Activated CD8-positive, alpha-beta T cell treated with anti-CD3 and anti-CD28 coated beads, Interleukin-2, amount 10 ng/mL, durations not matched to agents 7 days and 5 days (primary cell): ENCODE measurements around the gene LRRC7. TPM values are rescaled to one million over a fixed set of nuclear protein-coding genes. Genes with fewer than 3 reads are reported as not detected.

Experiments used
- ATAC-seq: fragments of 150-1000 bp; cut with Tn5 transposase; one replicate; pipeline ENCODE4 v1.10.0; 2021; ENCODE audit warnings: moderate library complexity
- CTCF ChIA-PET: fragments of 350-600 bp; sonication (Branson Sonifier 250); formaldehyde crosslinking; loops from one replicate; lab custom pipeline; 2021; ENCODE audit warnings: antibody characterized with exemption; lab: Charles Lee
- POLR2A ChIA-PET: fragments of 350-600 bp; sonication (Branson Sonifier 250); formaldehyde crosslinking; loops from one replicate; lab custom pipeline; 2021; ENCODE audit warnings: antibody characterized with exemption; lab: Charles Lee
- DNase-seq: peaks from one replicate; pipeline ENCODE4 v3.0.0-alpha.2; 2020
- H3K27ac Mint-ChIP-seq: one replicate; pipeline ENCODE4 v1.8.0; 2021; ENCODE audit warnings: mild to moderate bottlenecking, mixed read lengths
- H3K27me3 Mint-ChIP-seq: one replicate; pipeline ENCODE4 v1.8.0; 2021; ENCODE audit warnings: low read depth, mixed read lengths
- H3K36me3 Mint-ChIP-seq: one replicate; pipeline ENCODE4 v1.8.0; 2021; ENCODE audit warnings: low read depth, mixed read lengths
- H3K4me1 Mint-ChIP-seq: one replicate; pipeline ENCODE4 v1.8.0; 2021; ENCODE audit warnings: low read depth, mixed read lengths
- H3K4me3 Mint-ChIP-seq: one replicate; pipeline ENCODE4 v1.8.0; 2021; ENCODE audit warnings: mild to moderate bottlenecking, mixed read lengths
- H3K9me3 Mint-ChIP-seq: one replicate; pipeline ENCODE4 v1.8.0; 2022; ENCODE audit warnings: mixed read lengths; ENCODE audit not compliant: insufficient read depth
- total RNA-seq, 2 experiments: library from RNA; stranded (reverse); gene quantifications; one replicate each; pipeline ENCODE4 v1.2.3, GENCODE V29; 2021

LRRC7 gene
- total RNA-seq, 2 experiments from 2014 or later: 0.08 to 0.16 TPM

DNA sequence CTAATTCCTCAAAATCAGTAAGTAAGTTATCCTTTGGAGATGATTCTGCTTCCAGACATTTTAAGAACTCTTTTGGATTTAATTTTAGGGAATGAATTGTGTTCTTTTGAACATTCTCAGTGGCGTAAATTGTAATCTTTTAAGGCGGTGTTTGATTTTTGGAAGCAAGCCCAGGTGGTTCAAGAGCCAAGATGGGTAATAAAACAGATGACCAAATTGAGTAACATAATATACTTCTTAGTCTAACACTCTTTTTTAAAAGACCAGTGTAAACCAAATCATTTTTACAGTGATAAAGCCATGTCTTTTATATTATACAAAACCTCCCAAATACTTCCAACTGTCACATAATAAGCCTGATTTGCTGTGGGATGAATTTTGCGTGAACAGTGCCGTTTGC is 503.9 kb downstream of the LRRC7 start:
- Mint-ChIP-seq H3K27ac (no peak overlapping the region), H3K27me3 (no peaks in the 10 kb centered on the region), H3K36me3 (no peaks in the 10 kb centered on the region), H3K4me3 (no peak overlapping the region), H3K4me1 (no peaks in the 10 kb centered on the region), H3K9me3 (no peaks in the 10 kb centered on the region)
- CTCF ChIA-PET: no interaction called here
- ATAC-seq (no peak), DNase-seq (no peak)
- POLR2A ChIA-PET: no interaction called here

DNA sequence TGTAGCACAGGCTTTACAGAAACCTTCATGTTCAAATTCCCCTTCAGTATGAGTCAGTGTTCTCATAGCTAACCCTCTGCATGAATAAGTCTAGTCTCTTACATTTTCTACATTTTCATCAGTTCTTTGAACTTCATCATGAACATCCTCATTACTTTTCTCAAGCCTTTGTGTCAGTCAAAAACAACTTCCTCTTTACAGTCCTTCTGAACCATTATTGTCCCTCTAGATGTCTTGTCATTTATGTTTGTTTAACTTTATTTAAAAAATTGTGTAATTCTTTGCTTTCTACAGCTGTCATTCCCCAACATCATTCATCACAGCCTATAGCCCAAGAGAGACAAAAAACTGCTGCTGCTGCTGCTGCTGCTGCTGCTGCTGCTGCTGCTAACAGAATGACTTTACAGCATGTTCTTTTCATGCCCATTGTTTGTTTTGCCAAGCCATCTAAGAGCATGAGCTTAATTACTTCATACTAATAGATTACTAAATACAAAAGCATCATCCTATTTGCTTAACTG is 504.6 kb downstream of the LRRC7 start:
- H3K27me3 Mint-ChIP-seq: no peaks in the 10 kb centered on the region
- POLR2A ChIA-PET: no interaction called here
- H3K9me3 Mint-ChIP-seq: no peaks in the 10 kb centered on the region
- H3K27ac Mint-ChIP-seq: no peak overlapping the region
- H3K4me1 Mint-ChIP-seq: no peaks in the 10 kb centered on the region
- ATAC-seq (no peak), DNase-seq (no peak)
- H3K4me3 Mint-ChIP-seq: no peak overlapping the region
- CTCF ChIA-PET: no interaction called here
- H3K36me3 Mint-ChIP-seq: no peaks in the 10 kb centered on the region

DNA sequence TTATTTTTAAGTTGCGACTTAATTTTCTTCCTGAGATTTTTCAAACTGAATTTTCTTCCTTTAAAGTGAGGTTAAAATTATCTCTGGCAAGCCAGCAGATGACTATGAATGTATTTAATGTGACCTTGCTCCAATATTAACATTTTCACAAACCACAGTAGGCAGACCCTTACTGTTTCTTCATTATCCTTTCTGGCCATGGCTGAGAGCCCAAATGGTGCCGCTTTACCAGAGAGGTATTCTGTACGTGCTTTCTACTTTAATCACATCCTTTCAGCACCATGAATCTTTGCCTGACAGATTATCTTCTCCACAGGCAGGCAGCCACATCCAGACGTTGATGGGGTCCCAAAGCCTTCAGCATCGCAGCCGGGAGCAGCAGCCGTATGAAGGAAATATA is 508.0 kb downstream of the LRRC7 start:
- no peak for ATAC-seq

DNA sequence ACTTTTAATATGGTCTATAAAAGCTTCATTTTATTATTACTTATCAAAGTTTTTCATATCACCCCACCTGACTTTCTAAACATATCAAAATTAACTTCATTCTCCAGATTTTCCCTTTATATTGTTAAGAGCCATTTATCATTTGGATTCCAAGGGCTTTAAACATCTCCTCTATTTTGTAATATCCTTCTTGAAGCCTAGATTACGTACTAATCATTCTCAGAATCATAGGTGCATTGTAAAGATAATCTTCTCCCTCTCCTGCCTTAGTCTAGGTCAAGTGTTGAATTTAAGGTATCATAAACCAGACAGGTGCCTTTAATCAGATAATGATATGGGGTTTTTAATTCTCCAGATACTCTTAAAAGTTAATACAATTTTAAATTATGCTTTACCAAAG is 509.3 kb downstream of the LRRC7 start:
- H3K4me3 Mint-ChIP-seq: no peak overlapping the region
- ChIA-PET POLR2A (no interaction called here), CTCF (no interaction called here)
- H3K9me3 Mint-ChIP-seq: no peaks in the 10 kb centered on the region
- H3K27me3 Mint-ChIP-seq: peaks cover 2% of the 10 kb centered on the region
- ATAC-seq (no peak), DNase-seq (no peak)
- H3K4me1 Mint-ChIP-seq: no peaks in the 10 kb centered on the region
- no peak overlapping the region for H3K27ac Mint-ChIP-seq
- no peaks in the 10 kb centered on the region for H3K36me3 Mint-ChIP-seq

More for the DNA sequence above, 508.0 kb downstream of the LRRC7 start:
- H3K9me3 Mint-ChIP-seq: no peaks in the 10 kb centered on the region
- POLR2A ChIA-PET: no interaction called here
- no peak for DNase-seq
- H3K4me1 Mint-ChIP-seq: no peaks in the 10 kb centered on the region
- CTCF ChIA-PET: no interaction called here
- H3K27me3 Mint-ChIP-seq: peaks cover 2% of the 10 kb centered on the region
- no peak overlapping the region for H3K27ac Mint-ChIP-seq
- no peaks in the 10 kb centered on the region for H3K36me3 Mint-ChIP-seq
- H3K4me3 Mint-ChIP-seq: no peak overlapping the region

DNA sequence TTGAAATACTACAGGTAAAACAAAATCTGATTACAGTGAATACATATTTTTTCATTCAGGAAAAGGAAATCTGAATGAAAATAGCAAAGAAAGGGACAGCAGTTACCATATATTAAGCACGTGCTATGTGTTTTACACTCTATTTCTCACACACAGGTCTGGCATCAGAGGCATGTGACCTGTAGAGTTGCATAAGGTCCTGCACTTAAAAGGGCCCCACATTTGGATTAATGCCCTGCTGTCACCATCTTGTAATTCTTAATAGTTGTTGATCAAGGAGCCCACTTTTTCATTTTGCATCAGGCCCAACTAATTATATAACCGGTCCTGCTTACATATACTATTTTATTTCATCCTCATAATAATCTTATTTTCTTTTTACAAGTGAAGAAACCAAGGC is 511.8 kb downstream of the LRRC7 start:
- Mint-ChIP-seq H3K4me1 (peaks cover 5% of the 10 kb centered on the region), H3K4me3 (no peak overlapping the region), H3K9me3 (no peaks in the 10 kb centered on the region), H3K27me3 (peaks cover 2% of the 10 kb centered on the region), H3K27ac (no peak overlapping the region), H3K36me3 (no peaks in the 10 kb centered on the region)
- ChIA-PET CTCF (no interaction called here), POLR2A (no interaction called here)
- ATAC-seq (no peak), DNase-seq (no peak)

DNA sequence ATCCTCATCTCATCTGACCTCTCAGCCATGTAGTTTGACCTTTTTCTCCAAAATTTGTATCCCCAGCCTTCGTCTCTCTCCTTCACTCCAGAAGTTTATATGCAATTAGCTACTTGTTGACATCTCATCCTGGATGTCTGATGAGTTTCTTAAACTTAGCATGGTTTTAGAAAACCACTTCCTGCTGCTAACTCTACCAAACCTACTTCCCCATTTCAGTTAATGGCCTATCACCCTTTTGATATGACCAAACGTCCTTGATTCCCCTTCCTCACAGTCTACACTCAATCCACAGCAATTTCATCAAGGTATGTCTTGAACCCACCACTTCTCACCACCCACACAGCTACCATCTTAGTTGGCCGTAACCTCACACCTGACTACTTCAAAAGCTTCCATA is 515.8 kb downstream of the LRRC7 start:
- no peak for ATAC-seq
- no peak overlapping the region for H3K4me3 Mint-ChIP-seq
- CTCF ChIA-PET: no interaction called here
- POLR2A ChIA-PET: no interaction called here
- no peaks in the 10 kb centered on the region for H3K9me3 Mint-ChIP-seq
- peak overlapping the region; percentile 13 for H3K27ac Mint-ChIP-seq
- H3K4me1 Mint-ChIP-seq: peaks cover 5% of the 10 kb centered on the region
- H3K27me3 Mint-ChIP-seq: no peaks in the 10 kb centered on the region
- H3K36me3 Mint-ChIP-seq: no peaks in the 10 kb centered on the region
- DNase-seq: no peak

DNA sequence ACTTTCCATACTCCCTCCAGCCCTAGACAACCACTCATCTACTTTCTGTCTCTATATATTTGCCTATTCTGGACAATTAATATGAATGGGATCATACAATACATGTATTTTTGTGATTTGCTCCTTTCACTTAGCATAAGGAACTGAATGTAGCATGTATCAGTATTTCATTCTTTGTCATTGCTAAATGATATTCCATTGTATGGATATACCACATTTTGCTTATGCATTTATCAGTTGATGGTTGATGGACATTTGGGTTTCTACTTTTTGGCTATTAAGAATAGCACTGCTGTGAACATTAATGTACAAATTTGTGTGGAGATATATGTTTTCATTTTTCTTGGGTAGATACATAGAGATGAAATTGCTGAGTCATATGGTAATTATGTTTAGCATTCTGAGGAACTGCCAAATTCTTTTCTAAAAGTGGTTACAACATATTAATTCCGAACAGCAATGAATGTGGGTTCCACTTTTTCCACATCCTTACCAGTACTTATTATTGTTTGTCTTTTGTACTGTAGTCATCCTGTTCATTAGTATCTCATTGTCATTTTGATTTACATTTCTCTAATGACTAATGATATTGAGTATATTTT is 516.7 kb downstream of the LRRC7 start:
- H3K27ac Mint-ChIP-seq: no peak overlapping the region
- ChIA-PET POLR2A (no interaction called here), CTCF (no interaction called here)
- H3K9me3 Mint-ChIP-seq: no peaks in the 10 kb centered on the region
- peaks cover 5% of the 10 kb centered on the region for H3K4me1 Mint-ChIP-seq
- DNase-seq (no peak), ATAC-seq (no peak)
- H3K27me3 Mint-ChIP-seq: peaks cover 3% of the 10 kb centered on the region
- H3K4me3 Mint-ChIP-seq: no peak overlapping the region
- H3K36me3 Mint-ChIP-seq: no peaks in the 10 kb centered on the region

DNA sequence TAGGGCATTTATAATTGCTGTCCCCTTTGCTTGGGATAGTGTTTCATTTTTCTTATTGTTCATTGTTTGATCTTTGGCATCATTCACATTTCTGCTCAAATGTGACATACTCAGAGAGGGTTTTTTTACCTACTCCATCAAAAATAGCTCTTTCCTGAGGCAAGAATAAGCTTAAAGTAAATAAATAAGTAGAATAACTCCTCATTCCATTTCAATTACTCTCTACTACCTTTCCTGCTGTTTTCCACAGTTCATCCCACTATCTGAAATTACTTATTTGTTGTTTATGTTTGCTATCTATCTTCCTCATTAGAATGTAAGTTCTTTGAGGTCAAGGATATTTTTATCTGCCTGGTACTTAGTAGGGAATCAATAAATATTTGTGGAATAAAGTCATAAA is 517.8 kb downstream of the LRRC7 start:
- no peak overlapping the region for H3K4me3 Mint-ChIP-seq
- ChIA-PET CTCF (no interaction called here), POLR2A (no interaction called here)
- no peaks in the 10 kb centered on the region for H3K9me3 Mint-ChIP-seq
- H3K36me3 Mint-ChIP-seq: no peaks in the 10 kb centered on the region
- ATAC-seq (no peak), DNase-seq (no peak)
- H3K27me3 Mint-ChIP-seq: peaks cover 3% of the 10 kb centered on the region
- peaks cover 5% of the 10 kb centered on the region for H3K4me1 Mint-ChIP-seq
- H3K27ac Mint-ChIP-seq: no peak overlapping the region

DNA sequence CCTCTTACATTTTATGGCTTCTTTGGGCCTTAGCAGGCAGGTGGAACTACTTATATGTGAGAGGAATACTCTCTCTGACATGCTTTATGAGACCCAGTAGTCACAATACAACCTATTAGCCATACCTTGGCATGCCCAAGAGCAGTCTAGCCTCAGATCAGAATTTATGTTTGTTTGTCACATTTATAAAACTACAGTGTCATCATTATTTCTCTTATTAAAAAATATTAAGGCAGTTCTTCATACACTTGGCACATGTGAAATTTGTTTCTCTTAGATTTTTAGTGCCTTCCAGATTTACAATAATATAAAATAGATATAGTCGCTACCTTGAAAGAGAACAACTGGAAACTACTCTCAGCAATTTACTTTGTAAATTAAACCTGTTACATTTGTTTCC is 519.2 kb downstream of the LRRC7 start:
- H3K4me3 Mint-ChIP-seq: no peak overlapping the region
- POLR2A ChIA-PET: no interaction called here

DNA sequence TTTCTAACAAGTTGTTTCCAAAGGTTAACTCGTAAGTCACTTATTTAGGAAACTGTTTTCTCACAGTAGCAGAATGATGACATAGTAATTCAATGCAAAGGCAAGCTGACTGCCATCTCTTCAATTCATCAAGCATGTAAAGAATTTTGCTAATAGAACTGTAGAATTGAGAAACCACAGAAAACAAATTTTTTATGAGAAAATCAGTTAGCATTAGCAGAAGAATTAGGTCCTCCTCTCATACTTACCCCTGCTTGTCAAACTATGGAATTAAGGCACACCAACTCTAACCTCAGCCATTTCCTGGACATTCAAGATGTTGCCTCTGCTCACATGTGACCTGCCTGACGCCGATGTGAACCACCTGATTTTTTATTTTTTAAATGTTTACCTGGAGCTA is 522.4 kb downstream of the LRRC7 start:
- H3K27ac Mint-ChIP-seq: no peak overlapping the region

More for the DNA sequence above, 519.2 kb downstream of the LRRC7 start:
- Mint-ChIP-seq H3K9me3 (no peaks in the 10 kb centered on the region), H3K36me3 (no peaks in the 10 kb centered on the region), H3K27ac (no peak overlapping the region), H3K4me1 (peaks cover 5% of the 10 kb centered on the region), H3K27me3 (peaks cover 3% of the 10 kb centered on the region)
- DNase-seq (no peak), ATAC-seq (no peak)
- CTCF ChIA-PET: no interaction called here

DNA sequence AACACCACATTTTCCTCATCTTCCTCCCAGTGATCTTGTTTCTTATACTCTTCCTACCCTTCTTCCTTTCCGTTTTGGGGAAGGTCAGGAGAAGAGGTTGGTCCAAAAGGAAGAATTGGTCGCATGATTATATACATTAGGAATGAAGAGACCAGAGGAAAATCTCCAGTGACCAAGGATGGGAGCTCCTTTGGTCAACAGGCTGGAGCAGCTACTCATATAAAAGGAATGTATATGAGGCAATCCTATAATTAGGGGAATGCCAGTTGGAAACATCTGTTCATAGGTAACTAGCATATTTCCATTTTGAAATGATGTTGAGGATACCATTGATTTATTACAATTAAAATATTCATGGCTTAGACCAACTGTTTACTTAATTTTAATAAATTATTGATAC is 523.2 kb downstream of the LRRC7 start:
- Mint-ChIP-seq H3K36me3 (no peaks in the 10 kb centered on the region), H3K27me3 (peaks cover 3% of the 10 kb centered on the region), H3K9me3 (no peaks in the 10 kb centered on the region), H3K27ac (no peak overlapping the region), H3K4me3 (no peak overlapping the region), H3K4me1 (no peaks in the 10 kb centered on the region)
- CTCF ChIA-PET: no interaction called here
- POLR2A ChIA-PET: no interaction called here
- DNase-seq (no peak), ATAC-seq (no peak)

More for the DNA sequence above, 522.4 kb downstream of the LRRC7 start:
- ChIA-PET CTCF (no interaction called here), POLR2A (no interaction called here)
- H3K36me3 Mint-ChIP-seq: no peaks in the 10 kb centered on the region
- ATAC-seq (no peak), DNase-seq (no peak)
- H3K4me3 Mint-ChIP-seq: no peak overlapping the region
- H3K27me3 Mint-ChIP-seq: peaks cover 3% of the 10 kb centered on the region
- no peaks in the 10 kb centered on the region for H3K9me3 Mint-ChIP-seq
- H3K4me1 Mint-ChIP-seq: no peaks in the 10 kb centered on the region

DNA sequence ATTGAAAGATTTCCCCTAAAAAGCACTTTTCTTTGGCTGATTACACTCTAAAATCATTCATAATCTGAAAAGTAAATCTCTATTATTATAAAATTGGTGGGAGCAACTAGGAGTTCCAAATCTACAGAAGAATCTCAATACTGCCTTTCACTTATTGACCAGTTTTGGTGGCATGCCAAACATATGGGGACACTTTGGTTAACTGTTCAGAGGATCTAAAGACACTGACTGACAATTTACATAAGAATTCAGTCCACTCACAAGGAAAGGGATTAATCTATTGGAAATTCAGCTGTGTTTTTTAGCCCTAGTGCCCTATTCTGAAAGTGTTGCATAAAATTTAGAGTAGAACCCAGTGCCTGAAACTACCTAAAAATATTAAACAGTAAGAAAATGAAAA is 524.1 kb downstream of the LRRC7 start:
- Mint-ChIP-seq H3K9me3 (no peaks in the 10 kb centered on the region), H3K27me3 (peaks cover 3% of the 10 kb centered on the region), H3K27ac (no peak overlapping the region), H3K36me3 (no peaks in the 10 kb centered on the region), H3K4me1 (no peaks in the 10 kb centered on the region), H3K4me3 (no peak overlapping the region)
- POLR2A ChIA-PET: no interaction called here
- ATAC-seq (no peak), DNase-seq (no peak)
- CTCF ChIA-PET: no interaction called here

DNA sequence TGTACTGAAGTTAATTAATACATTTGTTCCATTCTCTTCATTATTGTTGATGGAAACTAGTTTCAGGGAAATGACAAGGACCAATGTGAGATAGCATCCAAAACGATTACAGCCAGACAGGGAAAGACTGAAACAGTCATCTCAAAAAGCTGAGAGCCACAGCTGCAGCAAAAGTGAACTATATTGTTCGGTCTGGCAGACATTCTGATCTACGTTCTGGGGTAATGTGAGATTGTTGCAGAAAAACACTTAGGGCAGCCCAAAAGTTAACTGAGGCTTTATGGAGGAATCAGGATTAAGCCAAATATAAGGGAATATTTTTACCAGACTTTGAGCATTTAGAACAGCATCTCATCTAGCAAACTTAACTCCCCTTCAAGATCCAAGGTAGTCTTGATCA is 524.8 kb downstream of the LRRC7 start:
- Mint-ChIP-seq H3K4me1 (no peaks in the 10 kb centered on the region), H3K9me3 (no peaks in the 10 kb centered on the region), H3K27me3 (peaks cover 3% of the 10 kb centered on the region), H3K36me3 (no peaks in the 10 kb centered on the region), H3K27ac (no peak overlapping the region), H3K4me3 (no peak overlapping the region)
- ChIA-PET CTCF (no interaction called here), POLR2A (no interaction called here)
- DNase-seq (no peak), ATAC-seq (no peak)
